ENCODE measurements around the gene ADGRL1.
"Not testable (repeated sequence)": the region's sequence is repeated elsewhere in the genome, so short reads cannot be mapped to it uniquely, and the experiment has no call there.

The ADGRL1 gene

GRCh38 chr19:14200147-14200841, 5.7 kb downstream of the ADGRL1 start:
- not testable (repeated sequence) for DNase-seq (ENCODE audit: low spot score)
- ATAC-seq (ENCODE audit: low read depth): peak; percentile 44; the same call in 1 of the 3 replicates

DNA sequence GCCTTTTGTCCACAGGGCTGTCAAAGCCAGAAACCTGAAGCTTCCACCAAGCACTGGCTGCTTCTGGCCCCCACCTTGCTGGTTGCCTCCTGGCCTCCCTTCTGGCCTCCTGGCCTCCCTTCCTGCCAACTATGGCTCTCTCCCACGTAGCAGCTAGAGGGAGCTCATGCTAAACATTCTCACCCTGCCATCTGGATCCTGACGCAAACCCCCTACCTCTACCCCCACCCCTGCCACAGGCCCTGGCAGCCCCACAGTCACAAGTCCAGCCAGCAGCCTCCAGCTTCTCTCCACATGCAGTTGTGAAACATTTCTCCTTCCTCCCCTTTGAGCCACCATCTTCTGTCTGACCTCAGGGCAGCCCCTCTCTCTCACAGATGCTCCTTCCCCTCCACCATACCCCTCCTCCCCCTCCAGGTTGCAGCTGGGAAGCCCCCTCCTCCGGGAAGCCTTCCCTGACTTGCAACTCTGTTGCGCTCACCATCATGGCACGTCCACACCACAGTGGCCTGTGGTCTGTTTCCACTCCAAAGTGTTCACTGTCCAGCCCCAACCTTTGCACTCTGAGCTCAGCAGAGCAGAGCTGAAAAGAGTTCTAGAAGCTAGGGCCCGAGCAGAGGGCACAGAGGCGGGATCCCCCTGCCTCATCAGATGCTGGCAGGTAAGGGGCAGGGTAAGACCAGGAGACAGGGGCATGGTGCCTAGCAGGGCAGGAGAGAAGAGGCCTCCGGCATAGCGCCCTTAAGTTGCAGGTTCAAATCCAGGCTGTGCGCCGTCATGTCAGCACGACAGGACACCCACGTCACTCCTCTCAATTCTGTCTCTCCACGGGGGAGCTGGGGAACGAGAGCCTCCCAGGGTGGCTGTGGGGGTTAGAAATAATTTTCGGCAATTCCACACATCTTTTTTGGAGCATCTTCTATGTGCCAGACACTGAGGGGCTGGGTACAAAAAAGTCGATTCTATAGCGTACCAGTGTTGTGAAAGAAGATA, 7.3 kb downstream of the ADGRL1 start:
- no peak overlapping the region for H3K27ac ChIP-seq (ENCODE audit: poor library complexity, severe bottlenecking)
- TF ChIP-seq, protein P1, sequence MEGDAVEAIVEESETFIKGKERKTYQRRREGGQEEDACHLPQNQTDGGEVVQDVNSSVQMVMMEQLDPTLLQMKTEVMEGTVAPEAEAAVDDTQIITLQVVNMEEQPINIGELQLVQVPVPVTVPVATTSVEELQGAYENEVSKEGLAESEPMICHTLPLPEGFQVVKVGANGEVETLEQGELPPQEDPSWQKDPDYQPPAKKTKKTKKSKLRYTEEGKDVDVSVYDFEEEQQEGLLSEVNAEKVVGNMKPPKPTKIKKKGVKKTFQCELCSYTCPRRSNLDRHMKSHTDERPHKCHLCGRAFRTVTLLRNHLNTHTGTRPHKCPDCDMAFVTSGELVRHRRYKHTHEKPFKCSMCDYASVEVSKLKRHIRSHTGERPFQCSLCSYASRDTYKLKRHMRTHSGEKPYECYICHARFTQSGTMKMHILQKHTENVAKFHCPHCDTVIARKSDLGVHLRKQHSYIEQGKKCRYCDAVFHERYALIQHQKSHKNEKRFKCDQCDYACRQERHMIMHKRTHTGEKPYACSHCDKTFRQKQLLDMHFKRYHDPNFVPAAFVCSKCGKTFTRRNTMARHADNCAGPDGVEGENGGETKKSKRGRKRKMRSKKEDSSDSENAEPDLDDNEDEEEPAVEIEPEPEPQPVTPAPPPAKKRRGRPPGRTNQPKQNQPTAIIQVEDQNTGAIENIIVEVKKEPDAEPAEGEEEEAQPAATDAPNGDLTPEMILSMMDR (IDR thresholded peaks at IDR 0.05; ENCODE audit: poor library complexity, severe bottlenecking): no peak
- no peaks in the 10 kb centered on the region for H3K9me3 ChIP-seq (ENCODE audit: severe bottlenecking)
- no peaks in the 10 kb centered on the region for H3K36me3 ChIP-seq (ENCODE audit: low read depth)
- DNase-seq (ENCODE audit: low spot score) (no peak), ATAC-seq (ENCODE audit: low read depth) (no peak)
- no peaks in the 10 kb centered on the region for H3K27me3 ChIP-seq (ENCODE audit: insufficient read depth, poor library complexity, severe bottlenecking)
- no peak overlapping the region for H3K4me3 ChIP-seq (ENCODE audit: severe bottlenecking)
- no peaks in the 10 kb centered on the region for H3K4me1 ChIP-seq (ENCODE audit: insufficient read depth, poor library complexity, severe bottlenecking)

More at GRCh38 chr19:14200147-14200841, 5.7 kb downstream of the ADGRL1 start:
- TF ChIP-seq, protein P1 (IDR thresholded peaks at IDR 0.05; ENCODE audit: poor library complexity, severe bottlenecking): peak; percentile 44
- not testable (repeated sequence) for H3K36me3 ChIP-seq (ENCODE audit: low read depth); H3K27ac ChIP-seq (ENCODE audit: poor library complexity, severe bottlenecking); H3K9me3 ChIP-seq (ENCODE audit: severe bottlenecking); H3K4me1 ChIP-seq (ENCODE audit: insufficient read depth, poor library complexity, severe bottlenecking); H3K27me3 ChIP-seq (ENCODE audit: insufficient read depth, poor library complexity, severe bottlenecking); H3K4me3 ChIP-seq (ENCODE audit: severe bottlenecking)

DNA sequence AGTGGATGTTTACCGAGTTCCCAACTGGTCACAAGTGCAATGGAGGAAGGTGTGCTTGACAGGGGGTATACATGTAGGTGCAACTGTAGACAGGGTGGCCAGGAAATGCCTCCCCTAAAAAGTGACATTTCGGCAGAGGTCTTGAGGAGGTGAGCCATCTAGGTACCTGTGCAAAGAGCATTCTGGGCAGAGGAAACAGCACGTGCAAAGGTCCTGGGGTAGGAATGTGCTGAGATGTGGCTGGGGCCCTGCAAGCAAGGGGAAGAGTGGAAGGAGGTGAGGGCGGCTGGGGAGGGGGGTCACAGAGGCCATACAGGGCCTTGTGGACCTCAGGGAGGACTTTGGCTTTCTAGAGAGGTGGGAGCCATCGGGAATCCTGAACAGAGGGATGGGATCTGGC, 8.1 kb downstream of the ADGRL1 start:
- Histone ChIP-seq H3K36me3 (ENCODE audit: low read depth) (no peaks in the 10 kb centered on the region), H3K4me3 (ENCODE audit: severe bottlenecking) (no peak overlapping the region), H3K9me3 (ENCODE audit: severe bottlenecking) (no peaks in the 10 kb centered on the region), H3K27me3 (ENCODE audit: insufficient read depth, poor library complexity, severe bottlenecking) (no peaks in the 10 kb centered on the region), H3K4me1 (ENCODE audit: insufficient read depth, poor library complexity, severe bottlenecking) (no peaks in the 10 kb centered on the region), H3K27ac (ENCODE audit: poor library complexity, severe bottlenecking) (no peak overlapping the region)
- DNase-seq (ENCODE audit: low spot score) (no peak), ATAC-seq (ENCODE audit: low read depth) (no peak)
- TF ChIP-seq, protein P1 (IDR thresholded peaks at IDR 0.05; ENCODE audit: poor library complexity, severe bottlenecking): no peak

GRCh38 chr19:14197288-14197687, 8.7 kb downstream of the ADGRL1 start:
- ATAC-seq (ENCODE audit: low read depth); DNase-seq (ENCODE audit: low spot score); H3K4me3 ChIP-seq (ENCODE audit: severe bottlenecking); H3K9me3 ChIP-seq (ENCODE audit: severe bottlenecking); H3K4me1 ChIP-seq (ENCODE audit: insufficient read depth, poor library complexity, severe bottlenecking); H3K36me3 ChIP-seq (ENCODE audit: low read depth); H3K27ac ChIP-seq (ENCODE audit: poor library complexity, severe bottlenecking); H3K27me3 ChIP-seq (ENCODE audit: insufficient read depth, poor library complexity, severe bottlenecking): not testable (repeated sequence)

DNA sequence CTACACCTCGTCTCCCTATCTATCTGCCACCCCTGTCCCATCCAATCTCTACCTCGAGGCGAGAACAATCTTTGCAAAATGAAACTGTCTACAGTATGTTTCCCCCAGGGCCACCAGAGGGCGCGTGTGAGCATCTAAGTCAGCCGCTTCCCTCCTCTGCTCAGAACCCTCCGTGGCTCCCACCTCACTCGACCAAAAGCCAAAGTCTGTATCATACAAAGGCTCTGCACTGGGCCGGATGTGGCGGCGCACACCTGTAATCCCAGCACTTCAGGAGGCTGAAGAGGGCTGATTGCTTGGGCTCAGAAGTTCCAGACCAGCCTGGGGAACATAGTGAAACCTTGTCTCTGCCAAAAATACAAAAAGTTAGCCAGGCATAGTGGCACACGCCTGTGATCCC, 9.9 kb downstream of the ADGRL1 start:
- not testable (repeated sequence) for H3K27ac ChIP-seq (ENCODE audit: poor library complexity, severe bottlenecking); H3K27me3 ChIP-seq (ENCODE audit: insufficient read depth, poor library complexity, severe bottlenecking); H3K36me3 ChIP-seq (ENCODE audit: low read depth); DNase-seq (ENCODE audit: low spot score); H3K4me3 ChIP-seq (ENCODE audit: severe bottlenecking); H3K9me3 ChIP-seq (ENCODE audit: severe bottlenecking); H3K4me1 ChIP-seq (ENCODE audit: insufficient read depth, poor library complexity, severe bottlenecking)
- peak; percentile 64 for ATAC-seq (ENCODE audit: low read depth)
- TF ChIP-seq, protein P1 (IDR thresholded peaks at IDR 0.05; ENCODE audit: poor library complexity, severe bottlenecking): peak; percentile 73

DNA sequence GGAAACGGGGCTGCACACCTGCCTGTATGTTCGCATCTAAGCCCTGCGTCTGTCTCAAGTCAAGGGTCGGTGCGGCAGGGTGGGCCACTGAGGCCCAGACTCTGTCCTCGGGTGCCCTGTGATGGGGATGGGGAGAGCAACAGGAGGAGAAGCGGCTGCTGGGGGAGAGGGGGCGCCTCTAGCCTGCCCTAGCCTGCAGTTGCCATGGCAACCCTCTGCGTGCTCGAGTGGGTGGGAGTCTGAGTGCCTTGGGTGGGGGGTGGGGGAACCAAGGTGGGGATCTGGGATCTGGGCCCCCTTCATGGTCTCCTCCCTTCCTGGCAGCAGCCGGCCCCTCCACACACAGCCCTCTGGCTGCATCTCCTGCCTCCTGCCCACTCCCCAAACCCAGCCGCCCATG, 10.8 kb downstream of the ADGRL1 start:
- ATAC-seq (ENCODE audit: low read depth); H3K36me3 ChIP-seq (ENCODE audit: low read depth); DNase-seq (ENCODE audit: low spot score); H3K27me3 ChIP-seq (ENCODE audit: insufficient read depth, poor library complexity, severe bottlenecking); H3K4me1 ChIP-seq (ENCODE audit: insufficient read depth, poor library complexity, severe bottlenecking); H3K27ac ChIP-seq (ENCODE audit: poor library complexity, severe bottlenecking); H3K4me3 ChIP-seq (ENCODE audit: severe bottlenecking); H3K9me3 ChIP-seq (ENCODE audit: severe bottlenecking): not testable (repeated sequence)
